Activated effector memory CD4-positive, alpha-beta T cell treated with Interleukin-2 at 50 U/mL for 16 hours (primary cell): Measurements from ENCODE around the gene PRKX.
"Not testable (repeated sequence)": the region's sequence is repeated elsewhere in the genome, so short reads cannot be mapped to it uniquely, and the experiment has no call there.

Source experiments
- DNase-seq: peaks from one replicate; pipeline ENCODE4 v3.0.0-alpha.2; 2020

PRKX gene

GRCh38 chrX:3707673-3708274, 5.7 kb downstream of the PRKX start:
- not testable (repeated sequence) for DNase-seq

GRCh38 chrX:3706481-3706880, 7.0 kb downstream of the PRKX start:
- DNase-seq, result no peak

DNA sequence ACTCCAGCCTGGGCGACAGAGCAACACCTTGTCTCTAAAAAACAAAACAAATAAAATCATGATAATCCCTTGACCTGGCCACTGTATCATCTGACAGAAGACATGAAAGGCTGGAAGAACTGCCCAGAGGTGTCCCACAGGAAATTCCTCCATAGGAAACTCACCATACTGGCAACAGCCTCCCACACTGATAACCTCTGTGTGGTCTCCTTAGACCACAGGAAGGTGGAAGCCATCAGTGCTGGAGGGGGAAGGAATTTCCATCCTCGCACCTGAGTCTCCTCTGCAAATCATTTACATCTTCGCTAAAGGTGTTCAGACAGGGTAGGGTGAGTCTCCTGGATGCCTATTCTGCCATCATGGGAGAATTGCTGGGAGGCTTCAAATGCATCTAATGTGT, 10.2 kb downstream of the PRKX start:
- not testable (repeated sequence) for DNase-seq

DNA sequence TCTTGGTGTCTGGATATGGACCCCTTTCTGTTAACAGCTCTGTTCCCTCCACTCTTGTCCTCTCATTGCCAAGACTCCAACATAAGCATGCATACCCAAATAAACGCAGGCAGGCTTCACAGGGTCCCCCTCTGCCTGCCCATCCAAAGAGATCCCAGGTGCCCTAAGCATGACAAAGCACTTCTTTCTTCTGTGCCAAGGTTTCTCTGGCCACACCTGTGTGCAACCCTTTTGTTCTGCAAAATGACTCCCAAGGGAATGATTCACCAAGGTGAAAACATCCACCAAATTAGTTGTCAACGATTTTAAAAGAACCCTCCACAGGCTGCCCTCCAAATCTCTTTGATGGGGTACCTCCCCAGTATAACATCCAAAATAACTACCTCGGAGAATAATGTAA, 11.4 kb downstream of the PRKX start:
- DNase-seq, result not testable (repeated sequence)

DNA sequence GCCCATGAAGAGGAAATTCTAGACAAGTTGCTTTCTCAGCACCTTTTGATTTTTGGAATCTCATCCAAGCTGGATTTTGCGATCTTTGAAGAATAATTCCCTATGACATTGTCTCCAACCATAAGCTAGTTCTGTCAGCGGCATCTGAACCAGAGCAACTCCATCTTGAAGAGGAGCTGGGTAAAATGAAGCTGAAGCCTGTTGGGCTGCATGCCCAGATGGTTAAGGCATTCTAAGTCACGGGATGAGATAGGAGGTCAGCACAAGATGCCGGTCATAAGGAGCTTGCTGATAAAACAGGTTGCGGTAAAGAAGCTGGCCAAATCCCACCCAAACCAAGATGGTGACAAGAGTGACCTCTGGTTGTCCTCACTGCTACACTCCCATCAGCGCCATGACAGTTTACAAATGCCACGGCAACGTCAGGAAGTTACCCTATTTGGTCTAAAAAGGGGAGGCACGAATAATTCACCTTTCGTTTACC, 12.0 kb downstream of the PRKX start:
- DNase-seq, result not testable (repeated sequence)

- no peak for DNase-seq
These were observed 13.5 kb downstream of the PRKX start for GRCh38 chrX:3699821-3700381.

GRCh38 chrX:3697701-3698279, 15.7 kb downstream of the PRKX start:
- DNase-seq, result no peak

DNA sequence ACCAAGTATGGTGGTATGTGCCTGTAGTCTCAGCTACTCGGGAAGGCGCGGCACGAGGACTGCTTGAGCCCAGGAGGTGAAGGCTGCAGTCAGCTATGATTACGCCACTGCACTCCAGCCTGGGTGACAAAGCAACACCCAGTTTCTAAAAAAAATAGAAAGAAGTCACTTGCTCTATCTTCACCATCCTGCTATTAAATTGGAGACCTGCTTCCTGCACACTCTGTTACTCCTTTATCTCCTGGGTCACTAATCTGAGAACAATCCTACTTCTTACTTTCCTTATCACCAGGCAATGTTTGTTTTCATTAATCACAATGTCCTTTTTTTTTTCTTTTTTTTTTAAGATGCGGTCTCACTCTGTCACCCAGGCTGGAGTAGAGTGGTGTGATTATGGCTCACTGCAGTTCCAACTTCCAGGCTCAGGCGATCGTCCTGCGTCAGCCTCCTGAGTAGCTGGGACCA, 16.2 kb downstream of the PRKX start:
- DNase-seq, result no peak

DNA sequence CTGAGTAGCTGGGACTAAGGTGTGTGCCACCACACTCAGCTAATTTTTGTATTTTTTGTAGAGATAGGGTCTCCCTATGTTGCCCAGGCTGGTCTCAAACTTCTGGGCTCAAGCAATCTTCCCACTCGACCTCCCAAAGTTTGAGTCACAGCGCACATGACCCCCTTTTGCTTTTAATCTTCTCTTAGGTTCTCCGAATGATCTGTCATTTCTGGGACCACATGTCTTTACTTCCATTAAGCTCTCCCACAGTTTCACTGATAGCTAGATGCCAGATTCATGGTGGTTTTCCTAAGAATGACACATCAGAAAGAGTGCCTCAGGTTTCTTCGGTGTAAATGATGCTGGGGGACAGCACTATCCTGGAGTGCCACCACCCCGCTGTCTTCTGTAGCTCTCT, 17.9 kb downstream of the PRKX start:
- DNase-seq, result no peak

DNA sequence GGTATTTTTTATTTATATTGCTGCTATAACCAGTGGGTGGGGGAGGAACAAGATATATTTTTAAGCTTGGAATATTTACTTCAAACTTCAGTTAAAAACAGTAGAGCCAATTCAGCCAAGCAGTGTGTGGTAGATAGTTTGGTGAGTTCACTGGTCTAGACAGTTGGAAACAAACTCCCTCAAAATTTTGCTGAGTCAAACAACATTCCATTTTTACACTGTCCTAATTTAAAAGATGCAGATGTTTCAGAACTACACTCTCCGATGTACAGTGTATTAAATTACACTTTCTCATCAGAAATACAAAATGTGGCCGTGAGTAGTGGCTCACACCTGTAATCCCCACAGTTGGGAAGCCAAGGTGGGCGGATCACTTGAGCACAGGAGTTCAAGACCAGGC, 23.3 kb downstream of the PRKX start:
- no peak for DNase-seq

DNA sequence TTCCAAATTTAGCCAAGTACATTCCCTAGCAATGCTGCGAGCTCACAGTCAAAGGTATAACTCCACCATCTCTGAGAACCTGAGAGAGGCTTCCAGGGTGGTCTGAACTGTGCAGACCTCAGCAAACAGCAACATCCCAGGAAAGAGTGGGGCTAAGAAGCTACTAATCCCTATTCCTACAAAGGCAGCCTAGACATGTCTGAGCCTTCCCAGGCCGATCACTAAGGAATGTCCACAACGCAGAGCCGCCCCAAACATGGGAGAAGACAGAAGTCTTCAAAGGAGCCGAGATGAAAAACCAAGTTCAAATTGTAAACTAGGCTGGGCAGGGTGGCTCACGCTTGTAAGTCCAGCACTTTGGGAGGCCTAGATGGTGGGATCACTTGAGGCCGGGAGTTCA, 30.2 kb downstream of the PRKX start:
- DNase-seq, result not testable (repeated sequence)

- DNase-seq, result no peak
These were observed 33.0 kb downstream of the PRKX start for GRCh38 chrX:3680459-3680858.

DNA sequence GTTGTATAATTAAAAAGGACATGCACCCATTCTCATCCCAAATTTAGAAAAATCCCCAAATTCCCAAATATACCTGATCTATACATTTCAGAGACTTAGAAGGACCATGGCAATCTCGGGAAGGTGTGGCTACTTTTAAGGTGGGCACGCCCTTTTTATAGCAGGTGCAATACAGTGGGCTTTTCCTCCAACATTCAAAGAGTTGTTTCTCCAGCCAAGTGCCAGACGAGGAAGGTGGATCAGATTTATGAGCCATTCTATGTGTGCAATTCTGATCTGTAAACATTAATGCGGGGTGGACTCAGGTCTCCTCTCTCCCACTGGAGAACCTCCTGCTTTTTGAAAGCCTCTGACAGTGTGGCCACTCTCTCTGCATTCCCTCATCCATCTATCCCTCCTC, 33.8 kb downstream of the PRKX start:
- DNase-seq, result no peak

GRCh38 chrX:3678328-3678727, 35.1 kb downstream of the PRKX start:
- no peak for DNase-seq

DNA sequence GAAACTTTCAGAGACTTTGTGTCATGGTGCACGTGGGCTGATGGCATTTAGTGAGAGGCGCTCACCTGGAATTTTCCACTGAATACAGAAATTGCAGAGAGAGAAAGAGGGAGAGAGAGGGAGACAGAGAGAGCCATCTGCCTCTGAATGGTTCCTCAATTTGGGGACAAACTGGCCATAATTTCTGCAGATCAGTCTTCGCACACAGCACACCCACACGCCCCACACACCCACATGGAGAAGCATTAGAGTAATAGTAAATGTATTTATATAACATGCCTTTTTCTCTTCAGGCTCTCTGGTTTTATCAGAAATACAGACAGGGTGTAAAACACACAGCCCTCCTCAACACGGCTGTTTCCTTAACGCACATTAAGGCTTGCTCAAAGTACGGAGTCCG, 38.6 kb downstream of the PRKX start:
- DNase-seq, result no peak

- no peak for DNase-seq
These were observed 43.5 kb downstream of the PRKX start for GRCh38 chrX:3669841-3670475.

DNA sequence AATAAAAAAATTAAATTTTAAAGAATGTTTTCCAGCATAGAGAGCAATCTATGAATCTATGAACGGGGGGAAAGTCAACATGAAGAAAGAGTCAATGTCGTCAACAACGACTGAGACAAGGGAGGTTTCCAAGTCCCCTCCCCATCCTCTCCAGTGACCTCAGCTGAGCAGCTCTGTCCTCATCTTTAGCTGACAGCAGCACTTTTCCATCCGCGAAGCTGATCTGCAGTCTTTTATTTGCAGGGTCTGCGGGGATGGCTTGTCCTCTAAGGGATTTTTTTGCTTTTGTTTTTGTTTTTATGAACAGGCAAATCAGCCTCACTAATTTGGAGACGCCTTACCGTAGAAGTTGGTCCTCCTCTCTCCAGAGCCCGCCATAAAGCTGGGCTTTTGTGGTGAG, 46.5 kb downstream of the PRKX start:
- DNase-seq, result no peak

DNA sequence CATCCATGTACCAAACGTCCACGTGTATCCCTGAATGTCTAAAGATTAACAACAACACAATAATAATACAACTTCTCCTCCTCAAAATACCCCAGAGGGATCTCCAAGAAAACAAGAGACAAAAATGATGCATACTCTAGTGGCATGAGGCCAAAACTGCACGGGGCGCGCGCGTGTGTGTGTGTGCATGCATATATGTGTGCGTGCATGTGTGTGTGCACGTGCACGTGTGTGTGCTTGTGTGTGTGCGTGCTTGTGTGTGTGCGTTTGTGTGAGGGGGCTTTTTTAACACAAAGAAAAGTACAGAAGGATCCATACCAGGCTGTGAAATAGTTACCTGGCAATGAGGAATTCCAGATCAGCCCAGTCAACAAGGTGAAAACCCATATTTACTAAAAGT, 48.5 kb downstream of the PRKX start:
- no peak for DNase-seq

DNA sequence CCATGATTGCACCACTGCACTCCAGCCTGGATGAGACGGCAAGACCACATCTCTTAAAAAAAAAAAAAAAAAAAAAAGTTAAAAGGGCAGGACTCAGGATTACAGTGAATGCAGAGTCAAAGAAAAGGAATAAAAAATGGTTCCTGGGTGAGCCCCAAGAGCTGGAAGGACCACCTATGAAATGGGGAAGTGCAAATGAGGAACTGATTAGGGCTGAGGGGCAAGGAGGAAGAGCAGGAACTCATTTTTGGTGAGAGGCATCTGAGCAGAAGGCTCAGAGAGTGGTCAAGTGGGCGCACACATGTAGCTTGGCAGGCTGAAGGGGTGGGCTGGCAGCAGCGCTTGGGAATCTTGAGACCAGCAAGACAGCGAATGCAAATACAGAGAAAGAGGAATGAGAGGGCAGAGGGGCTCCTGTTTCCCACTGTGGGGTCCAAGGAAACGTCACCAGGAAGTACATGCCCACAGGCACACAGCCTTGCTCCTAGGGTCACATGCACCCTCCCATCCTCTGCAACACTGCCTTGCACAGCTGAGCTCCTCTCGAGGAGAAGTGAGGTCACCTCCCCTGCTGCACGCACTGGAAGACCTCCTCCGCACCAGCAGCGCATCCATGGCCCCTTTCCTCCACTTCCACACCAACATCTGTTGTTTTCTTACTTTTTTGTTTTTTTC, 49.7 kb downstream of the PRKX start:
- not testable (repeated sequence) for DNase-seq

- no peak for DNase-seq
These were observed 53.7 kb downstream of the PRKX start for GRCh38 chrX:3659761-3660160.

DNA sequence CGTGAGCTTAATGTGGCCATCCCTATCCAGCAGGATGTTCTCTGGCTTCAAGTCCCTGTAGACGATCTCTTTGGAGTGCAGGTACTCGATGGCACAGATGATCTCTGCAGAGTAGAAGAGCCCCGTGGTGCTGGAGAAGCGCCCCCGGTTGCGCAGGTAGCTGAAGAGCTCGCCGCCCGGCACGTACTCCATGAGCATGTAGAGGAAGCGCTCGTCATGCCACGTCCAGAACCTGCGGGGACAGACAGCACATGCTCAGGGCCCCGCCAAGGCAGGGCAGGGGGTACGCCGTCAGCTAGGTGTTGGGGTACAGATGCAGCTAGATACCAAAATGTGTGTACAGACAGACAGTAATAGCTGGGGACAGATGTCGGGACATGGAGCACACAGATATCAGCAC, 58.3 kb downstream of the PRKX start:
- no peak for DNase-seq

GRCh38 chrX:3653111-3653510, 60.3 kb downstream of the PRKX start:
- DNase-seq, result no peak

GRCh38 chrX:3651277-3651676, 62.2 kb downstream of the PRKX start:
- no peak for DNase-seq

- no peak for DNase-seq
These were observed 65.4 kb downstream of the PRKX start for GRCh38 chrX:3648084-3648483.
